Naive B cell (primary cell): ENCODE measurements around the gene FBXW7. TPM values are rescaled to one million over a fixed set of nuclear protein-coding genes. Genes with fewer than 3 reads are reported as not detected.
A peak's percentile ranks its signal among the peaks of the same experiment; 100 is the strongest.

Experiments used
- ATAC-seq, 2 donors: fragments of 150-1000 bp; cut with Tn5 transposase; 2 replicates each; pipeline ENCODE4 v1.10.0; 2021; ENCODE audit warnings: low read depth in 2 of 2, mild to moderate bottlenecking in 2 of 2, moderate library complexity in 2 of 2
- DNase-seq: peaks from one replicate; pipeline ENCODE4 v3.0.0; 2022
- H3K27ac Mint-ChIP-seq, 6 donors: one replicate each; pipeline ENCODE4 v1.8.0; 2020 to 2022; ENCODE audit warnings: mild to moderate bottlenecking in 6 of 6, mixed read lengths in 6 of 6, moderate library complexity in 5 of 6, inconsistent platforms in 2 of 6
- H3K27me3 Mint-ChIP-seq, 3 donors: one replicate each; pipeline ENCODE4 v1.8.0; 2021 to 2022; ENCODE audit warnings: mixed read lengths in 3 of 3, mild to moderate bottlenecking in 1 of 3
- H3K36me3 Mint-ChIP-seq, 2 donors: one replicate each; pipeline ENCODE4 v1.8.0; 2020 to 2022; ENCODE audit warnings: mixed read lengths in 2 of 2, inconsistent platforms in 1 of 2, mild to moderate bottlenecking in 1 of 2
- H3K4me1 Mint-ChIP-seq, 3 donors: one replicate each; pipeline ENCODE4 v1.8.0; 2020 to 2022; ENCODE audit warnings: mixed read lengths in 3 of 3, inconsistent platforms in 1 of 3, mild to moderate bottlenecking in 1 of 3, moderate library complexity in 1 of 3
- H3K4me3 Mint-ChIP-seq, 8 donors: one replicate each; pipeline ENCODE4 v1.8.0; 2020 to 2022; ENCODE audit warnings: mild to moderate bottlenecking in 8 of 8, mixed read lengths in 8 of 8, moderate library complexity in 8 of 8, inconsistent platforms in 2 of 8
- H3K9me3 Mint-ChIP-seq, 7 donors: one replicate each; pipeline ENCODE4 v1.8.0; 2020 to 2022; ENCODE audit warnings: mixed read lengths in 7 of 7, mild to moderate bottlenecking in 5 of 7, inconsistent platforms in 2 of 7, moderate library complexity in 1 of 7
- polyA plus RNA-seq, 6 donors: library from polyadenylated mRNA; unstranded; fragments of 300-500 nt; fragmentation: Illumina TruSeq; gene quantifications; one replicate each; pipeline ENCODE4 v1.2.3, GENCODE V29; 2021; ENCODE audit warnings: low read depth in 6 of 6

Gene FBXW7
- polyA plus RNA-seq, 6 donors from 2014 or later, result 35.6 to 64.2 (median 39.0) TPM

DNA sequence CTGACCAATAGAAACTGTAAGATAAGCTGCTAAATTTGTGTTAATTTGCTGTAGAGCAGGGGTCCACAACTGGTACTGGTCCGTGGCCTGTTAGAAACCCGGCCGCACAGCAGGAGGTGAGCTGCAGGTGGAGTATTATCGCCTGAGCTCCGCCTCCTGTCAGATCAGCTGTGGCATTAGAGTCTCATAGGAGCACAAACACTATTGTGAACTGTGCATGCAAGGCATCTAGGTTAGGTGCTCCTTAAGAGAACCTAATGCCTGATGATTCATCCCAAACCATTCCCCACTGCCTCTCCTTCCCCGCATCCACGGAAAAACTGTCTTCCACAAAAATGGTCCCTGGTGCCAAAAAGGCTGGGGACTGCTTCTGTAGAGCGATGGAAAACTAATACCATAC lies 19.7 kb downstream of the FBXW7 start:
- Mint-ChIP-seq H3K27me3 (no peaks in the 10 kb centered on the region), H3K36me3 (peaks cover 16 to 23% of the 10 kb centered on the region in 2 donors), H3K4me3 (no peak overlapping the region), H3K4me1 (peaks cover 26 to 34% (median 32%) of the 10 kb centered on the region in 3 donors), H3K27ac (peak overlapping the region in 1 of 6 donors; percentile 39), H3K9me3 (no peaks in the 10 kb centered on the region)
- no peak for DNase-seq
- no peak for ATAC-seq

DNA sequence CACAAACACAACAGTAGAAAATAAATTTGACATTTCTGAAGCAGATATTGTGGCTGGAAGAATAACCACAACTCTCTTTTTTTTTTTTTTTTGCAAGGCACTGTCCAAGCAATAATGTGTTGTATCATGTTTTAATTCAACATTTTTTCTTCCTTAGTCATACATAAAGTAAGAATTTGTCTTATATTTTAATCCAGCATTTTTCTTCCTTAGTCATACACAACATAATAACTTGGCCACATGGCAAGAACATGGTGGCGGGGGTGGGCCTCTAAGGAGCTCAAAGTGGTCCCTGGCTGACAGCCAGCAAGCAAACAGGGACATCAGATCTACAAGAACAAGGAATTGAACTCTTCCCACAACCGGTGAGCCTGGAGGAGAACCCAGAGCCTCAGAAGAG lies 20.2 kb downstream of the FBXW7 start:
- H3K4me3 Mint-ChIP-seq, result no peak overlapping the region
- H3K4me1 Mint-ChIP-seq, result peaks cover 23 to 36% (median 31%) of the 10 kb centered on the region in 3 donors
- no peaks in the 10 kb centered on the region for H3K9me3 Mint-ChIP-seq
- H3K36me3 Mint-ChIP-seq, result peaks cover 12 to 22% of the 10 kb centered on the region in 2 donors
- DNase-seq, result no peak
- ATAC-seq, result no peak
- peak overlapping the region in 1 of 6 donors; percentile 39 for H3K27ac Mint-ChIP-seq
- H3K27me3 Mint-ChIP-seq, result no peaks in the 10 kb centered on the region

DNA sequence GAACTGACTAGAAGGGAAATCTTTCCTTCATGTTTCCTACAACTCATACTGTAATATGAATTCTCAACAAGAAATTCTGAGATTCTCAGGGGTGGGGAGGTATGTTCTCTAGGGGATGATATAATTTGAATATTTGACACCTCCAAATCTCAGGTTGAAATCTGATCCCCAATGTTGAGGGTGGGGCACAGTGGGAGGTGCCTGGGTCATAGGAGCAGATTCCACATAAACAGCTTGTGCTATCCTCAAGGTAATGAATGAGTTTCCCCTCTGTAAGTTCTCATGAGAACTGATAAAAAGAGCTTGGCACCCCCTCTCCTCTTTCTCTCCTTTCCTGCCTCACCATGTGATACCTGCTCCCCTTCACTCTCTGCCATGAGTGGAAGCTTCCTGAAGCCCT lies 21.5 kb downstream of the FBXW7 start:
- Mint-ChIP-seq H3K27me3 (no peaks in the 10 kb centered on the region), H3K4me3 (peak overlapping the region in 1 of 8 donors; percentile 46), H3K27ac (peak overlapping the region in 2 of 6 donors; percentile 46 to 83), H3K36me3 (peaks cover 0 to 14% of the 10 kb centered on the region in 2 donors), H3K9me3 (no peaks in the 10 kb centered on the region), H3K4me1 (peaks cover 24 to 45% (median 25%) of the 10 kb centered on the region in 3 donors)
- no peak for DNase-seq
- ATAC-seq, result no peak

DNA sequence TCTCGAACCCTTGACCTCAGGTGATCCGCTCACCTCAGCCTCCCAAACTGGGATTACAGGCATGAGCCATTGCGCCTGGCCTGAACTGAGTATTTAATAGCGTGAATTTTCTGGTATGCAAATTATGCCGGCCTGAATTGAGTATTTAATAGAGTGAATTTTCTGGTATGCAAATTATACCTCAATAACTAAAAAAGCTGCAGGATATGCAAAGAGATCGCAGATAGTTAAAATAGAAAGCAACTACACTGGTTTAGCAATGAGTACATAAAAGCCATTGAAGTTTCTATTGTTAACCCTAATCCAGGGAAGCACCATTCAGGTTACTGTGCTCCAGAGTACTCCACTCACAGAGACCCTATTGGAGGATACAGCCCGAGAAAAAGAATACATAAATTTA lies 22.8 kb downstream of the FBXW7 start:
- H3K4me3 Mint-ChIP-seq, result peak overlapping the region in 1 of 8 donors; percentile 44
- no peaks in the 10 kb centered on the region for H3K9me3 Mint-ChIP-seq
- no peaks in the 10 kb centered on the region for H3K27me3 Mint-ChIP-seq
- DNase-seq (no peak), ATAC-seq (peak in 1 of 2 donors; percentile 20)
- H3K4me1 Mint-ChIP-seq, result peaks cover 24 to 45% (median 24%) of the 10 kb centered on the region in 3 donors
- H3K27ac Mint-ChIP-seq, result no peak overlapping the region
- H3K36me3 Mint-ChIP-seq, result peaks cover 0 to 13% of the 10 kb centered on the region in 2 donors

DNA sequence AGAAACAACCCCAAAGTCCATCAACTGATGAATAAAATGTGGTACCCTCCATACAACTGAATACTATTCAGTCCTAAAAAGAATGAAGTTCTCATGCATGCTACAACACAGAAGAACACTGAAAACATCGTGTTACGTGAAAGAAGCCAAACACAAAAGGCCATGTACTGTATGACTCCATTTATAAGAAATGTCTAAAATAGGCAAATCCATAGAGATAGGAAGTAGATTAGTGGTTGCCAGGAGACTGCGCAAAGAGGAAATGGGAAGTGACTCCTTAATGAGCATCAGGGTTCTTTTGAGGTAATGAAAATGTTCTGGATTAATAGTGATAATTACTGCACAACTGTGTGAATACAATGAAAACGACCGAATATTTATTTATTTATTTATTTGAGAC lies 23.4 kb downstream of the FBXW7 start:
- H3K27ac Mint-ChIP-seq, result no peak overlapping the region
- peaks cover 24 to 48% (median 28%) of the 10 kb centered on the region in 3 donors for H3K4me1 Mint-ChIP-seq
- no peaks in the 10 kb centered on the region for H3K9me3 Mint-ChIP-seq
- ATAC-seq (no peak), DNase-seq (no peak)
- no peaks in the 10 kb centered on the region for H3K27me3 Mint-ChIP-seq
- H3K4me3 Mint-ChIP-seq, result no peak overlapping the region
- H3K36me3 Mint-ChIP-seq, result peaks cover 0 to 13% of the 10 kb centered on the region in 2 donors

DNA sequence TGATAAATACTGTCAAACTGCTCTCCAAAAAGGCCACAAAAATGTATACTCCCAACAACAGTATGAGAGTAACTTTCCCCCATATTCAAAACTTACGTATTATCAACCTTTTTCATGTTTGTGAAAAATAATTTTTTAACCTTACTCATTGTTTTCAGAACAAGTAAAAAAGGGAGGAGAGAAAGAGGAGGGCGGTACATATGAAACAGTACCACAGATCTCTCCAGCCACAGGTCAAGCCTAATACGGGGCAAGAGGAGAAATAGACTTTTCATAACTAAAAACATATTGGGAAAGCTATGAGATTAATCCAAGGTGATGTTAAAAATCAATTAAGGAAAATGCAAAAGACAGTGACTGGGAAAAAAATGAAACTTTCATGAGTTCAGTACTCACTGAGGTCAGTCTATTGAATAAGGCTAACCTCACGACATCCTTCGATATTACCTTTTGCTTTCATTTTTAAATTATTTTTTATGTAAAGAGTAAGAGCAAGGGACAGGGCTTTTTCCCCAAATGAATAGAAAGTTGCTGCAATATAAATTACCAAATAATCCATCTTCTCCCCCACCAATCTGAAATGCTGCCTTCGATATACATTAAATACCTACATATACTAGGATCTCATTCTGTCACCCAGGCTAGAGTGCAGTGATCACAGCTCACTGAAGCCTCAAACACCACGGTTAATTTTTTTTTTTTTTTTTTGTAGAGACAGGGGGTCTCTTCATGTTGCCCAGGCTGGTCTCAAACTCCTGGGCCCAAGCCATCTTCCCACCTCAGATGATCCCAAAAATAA lies 25.3 kb downstream of the FBXW7 start:
- DNase-seq, result no peak
- ATAC-seq, result no peak
- Mint-ChIP-seq H3K27me3 (no peaks in the 10 kb centered on the region), H3K36me3 (peaks cover 0 to 13% of the 10 kb centered on the region in 2 donors), H3K4me1 (peaks cover 24 to 41% (median 30%) of the 10 kb centered on the region in 3 donors), H3K27ac (peak overlapping the region in 4 of 6 donors; percentile 5 to 78 (median 58)), H3K4me3 (peak overlapping the region in 5 of 8 donors; percentile 13 to 74 (median 37)), H3K9me3 (no peaks in the 10 kb centered on the region)

DNA sequence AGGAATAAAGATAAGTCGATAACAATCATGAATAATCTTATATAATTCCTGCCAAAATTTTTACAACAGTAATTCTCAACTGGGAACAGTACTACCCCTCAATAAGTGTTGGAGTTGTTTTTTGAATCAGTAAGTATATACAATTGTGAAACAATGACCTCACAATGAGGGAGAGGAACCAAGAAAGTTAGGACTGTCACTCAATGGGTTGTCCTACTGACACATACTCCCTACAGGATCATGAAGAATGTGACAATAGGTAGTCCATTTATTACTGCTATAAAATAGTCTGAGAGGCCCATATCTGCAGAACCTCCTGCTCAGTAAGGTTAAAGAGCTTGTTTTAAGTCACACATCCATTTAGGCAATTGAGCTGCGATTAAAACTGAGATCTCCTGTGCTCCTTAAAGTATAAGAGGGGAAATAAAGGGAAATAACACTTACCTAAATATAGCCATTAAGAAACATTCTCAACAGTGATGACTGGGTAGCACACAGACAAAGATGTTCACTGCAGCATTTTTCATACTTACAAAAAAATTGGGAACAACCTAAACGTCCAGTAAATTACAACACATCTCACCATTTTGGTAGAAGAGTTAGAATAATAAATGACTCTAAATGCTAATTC lies 26.2 kb downstream of the FBXW7 start:
- Mint-ChIP-seq H3K27me3 (no peaks in the 10 kb centered on the region), H3K4me3 (no peak overlapping the region), H3K4me1 (peaks cover 20 to 37% (median 28%) of the 10 kb centered on the region in 3 donors), H3K27ac (peak overlapping the region in 1 of 6 donors; percentile 65), H3K36me3 (peaks cover 0 to 12% of the 10 kb centered on the region in 2 donors), H3K9me3 (no peaks in the 10 kb centered on the region)
- DNase-seq (no peak), ATAC-seq (no peak)

DNA sequence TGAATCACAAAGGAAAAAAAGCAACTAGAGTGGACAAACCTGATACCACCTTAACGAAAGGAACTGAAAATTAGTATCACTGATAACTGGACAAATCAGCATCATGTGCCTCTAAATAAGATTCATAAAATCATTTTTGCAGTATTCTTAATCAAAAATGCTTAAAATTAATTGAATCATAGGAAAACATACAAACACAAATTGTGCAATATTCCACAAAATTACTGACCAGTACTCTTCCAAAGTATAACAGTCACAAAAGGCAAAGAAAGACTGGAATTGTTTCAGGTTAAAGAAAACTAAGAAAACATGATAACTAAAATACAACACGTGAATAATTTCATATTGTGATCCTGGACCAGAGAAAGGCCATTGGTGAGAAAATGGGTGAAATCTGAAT lies 27.1 kb downstream of the FBXW7 start:
- H3K36me3 Mint-ChIP-seq, result peaks cover 0 to 5% of the 10 kb centered on the region in 2 donors
- no peaks in the 10 kb centered on the region for H3K9me3 Mint-ChIP-seq
- ATAC-seq (no peak), DNase-seq (no peak)
- no peak overlapping the region for H3K4me3 Mint-ChIP-seq
- H3K27me3 Mint-ChIP-seq, result no peaks in the 10 kb centered on the region
- peaks cover 13 to 29% (median 21%) of the 10 kb centered on the region in 3 donors for H3K4me1 Mint-ChIP-seq
- H3K27ac Mint-ChIP-seq, result peak overlapping the region in 2 of 6 donors; percentile 19 to 47

DNA sequence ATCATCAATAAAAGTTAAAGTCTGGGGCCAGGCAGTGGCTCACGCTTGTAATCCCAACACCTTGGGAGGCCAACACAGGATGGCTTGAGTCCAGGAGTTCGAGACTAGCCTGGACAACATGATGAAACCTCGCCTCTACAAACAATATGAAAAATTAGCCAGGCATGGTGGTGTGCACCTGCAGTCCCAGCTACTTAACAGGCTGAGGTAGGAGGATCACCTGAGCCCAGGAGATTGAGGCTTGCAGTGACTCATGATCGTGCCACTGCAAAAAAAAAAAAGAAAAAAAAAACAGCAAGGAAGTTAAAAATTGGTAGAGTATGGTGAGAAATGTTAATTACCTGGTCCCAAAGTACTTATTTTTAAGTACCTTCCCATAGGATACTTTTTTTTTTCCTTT lies 27.5 kb downstream of the FBXW7 start:
- H3K27ac Mint-ChIP-seq, result peak overlapping the region in 1 of 6 donors; percentile 47
- no peak overlapping the region for H3K4me3 Mint-ChIP-seq
- peaks cover 0 to 5% of the 10 kb centered on the region in 2 donors for H3K36me3 Mint-ChIP-seq
- ATAC-seq (no peak), DNase-seq (no peak)
- H3K9me3 Mint-ChIP-seq, result no peaks in the 10 kb centered on the region
- H3K4me1 Mint-ChIP-seq, result peaks cover 13 to 27% (median 21%) of the 10 kb centered on the region in 3 donors
- no peaks in the 10 kb centered on the region for H3K27me3 Mint-ChIP-seq

DNA sequence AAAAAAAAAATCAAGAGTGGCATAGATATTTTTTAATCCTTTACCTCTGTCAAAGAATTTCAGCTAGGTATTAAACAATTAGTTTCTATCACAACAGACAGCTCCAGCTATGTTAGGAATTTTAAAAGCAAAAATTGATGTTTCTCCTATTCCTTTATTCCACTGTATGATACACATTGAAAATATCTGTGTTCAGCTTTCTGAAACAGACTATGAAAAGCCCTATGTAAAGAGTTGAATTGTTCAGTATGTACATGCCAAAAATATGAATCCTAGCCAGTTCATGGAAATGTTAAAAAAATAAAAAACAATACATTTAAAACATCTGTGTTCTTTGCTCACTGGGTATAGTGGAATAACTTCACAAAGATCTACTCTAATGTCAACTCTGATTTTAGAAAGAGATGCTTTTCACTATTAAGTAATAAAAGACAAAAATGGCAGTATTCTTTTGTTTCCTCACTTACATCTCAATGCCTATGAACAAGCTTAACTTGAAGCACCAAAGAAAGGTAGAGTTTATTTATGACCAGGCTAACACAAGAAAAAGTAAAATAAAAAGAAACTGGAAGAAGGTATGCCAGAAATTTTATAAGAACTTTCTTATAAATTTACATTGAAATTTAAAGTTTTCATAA lies 32.1 kb downstream of the FBXW7 start:
- ATAC-seq (no peak), DNase-seq (no peak)
- H3K27ac Mint-ChIP-seq, result peak overlapping the region in 1 of 6 donors; percentile 54
- no peaks in the 10 kb centered on the region for H3K36me3 Mint-ChIP-seq
- H3K27me3 Mint-ChIP-seq, result no peaks in the 10 kb centered on the region
- H3K4me1 Mint-ChIP-seq, result peaks cover 17 to 30% (median 20%) of the 10 kb centered on the region in 3 donors
- no peaks in the 10 kb centered on the region for H3K9me3 Mint-ChIP-seq
- no peak overlapping the region for H3K4me3 Mint-ChIP-seq

DNA sequence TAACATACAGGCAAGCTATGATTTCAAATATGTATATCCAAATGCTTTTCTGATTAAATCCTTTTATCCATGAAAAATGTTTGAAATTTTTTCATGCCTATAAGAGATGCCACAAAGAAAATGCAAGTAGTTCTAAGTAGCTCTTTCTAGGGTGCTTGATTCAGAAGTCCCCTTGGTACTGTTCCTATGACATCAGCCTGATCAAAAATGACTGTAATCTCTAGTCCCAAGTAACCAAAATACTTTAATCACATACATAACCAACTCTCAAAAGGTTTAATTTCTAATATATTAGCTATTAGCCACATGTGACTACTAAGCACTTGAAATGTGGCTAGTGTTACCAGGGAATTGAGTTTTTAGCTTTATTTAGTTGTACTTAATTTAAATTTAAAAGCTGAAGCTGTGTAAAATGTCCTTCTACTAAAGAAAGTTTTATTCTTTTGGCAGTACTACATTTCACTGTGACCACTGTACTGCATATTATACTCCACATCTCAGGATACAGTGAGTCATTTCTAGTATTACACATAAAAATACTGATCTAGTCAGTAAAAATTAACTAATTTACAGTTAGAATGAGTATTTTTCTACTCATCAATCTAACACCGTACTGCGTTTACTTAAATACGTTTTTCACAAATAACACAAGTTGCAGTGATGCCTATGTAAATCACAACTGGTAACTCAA lies 33.9 kb downstream of the FBXW7 start:
- peak overlapping the region in 2 of 6 donors; percentile 51 to 81 for H3K27ac Mint-ChIP-seq
- H3K36me3 Mint-ChIP-seq, result no peaks in the 10 kb centered on the region
- H3K27me3 Mint-ChIP-seq, result no peaks in the 10 kb centered on the region
- no peak overlapping the region for H3K4me3 Mint-ChIP-seq
- DNase-seq (no peak), ATAC-seq (no peak)
- peaks cover 16 to 40% (median 27%) of the 10 kb centered on the region in 3 donors for H3K4me1 Mint-ChIP-seq
- no peaks in the 10 kb centered on the region for H3K9me3 Mint-ChIP-seq

DNA sequence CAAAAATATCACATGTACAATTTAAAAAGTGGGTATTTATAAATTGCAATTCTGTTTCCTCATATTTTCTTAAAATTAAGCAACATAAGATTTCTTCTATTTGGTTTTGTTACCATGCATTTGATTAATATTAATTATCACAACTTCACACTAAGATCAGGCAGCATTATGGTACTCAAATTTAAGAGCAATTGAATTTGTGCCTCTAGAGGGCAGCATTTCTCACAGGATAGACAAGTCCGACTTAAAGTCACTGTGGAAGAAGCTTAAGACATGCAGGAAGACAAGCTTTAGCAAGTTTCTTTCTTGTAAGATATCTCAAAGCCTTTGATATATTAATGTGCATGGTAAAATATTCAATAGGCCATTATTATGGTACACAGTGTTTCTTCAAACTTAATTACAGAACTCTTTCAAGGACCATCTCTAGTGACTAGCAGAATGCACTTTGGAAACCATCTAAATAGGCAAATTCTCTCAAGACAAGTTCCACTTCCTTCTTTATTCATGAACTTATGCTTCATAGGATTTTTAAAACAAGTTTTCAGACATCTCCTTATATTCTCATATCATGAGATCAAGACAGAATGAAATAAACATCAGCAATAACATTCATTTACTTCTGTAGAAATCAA lies 35.0 kb downstream of the FBXW7 start:
- peak; percentile 68 for DNase-seq
- peak overlapping the region in 2 of 6 donors; percentile 5 to 51 for H3K27ac Mint-ChIP-seq
- peaks cover 17 to 40% (median 27%) of the 10 kb centered on the region in 3 donors for H3K4me1 Mint-ChIP-seq

More for the DNA sequence above, 35.0 kb downstream of the FBXW7 start:
- Mint-ChIP-seq H3K36me3 (no peaks in the 10 kb centered on the region), H3K9me3 (no peaks in the 10 kb centered on the region), H3K27me3 (no peaks in the 10 kb centered on the region), H3K4me3 (peak overlapping the region in 3 of 8 donors; percentile 27 to 35 (median 32))
- ATAC-seq, result peak; percentile 83 to 88
